DMS 273 (cell line): ENCODE data around the gene BCHE.

Experiments used
- DNase-seq: peaks from one replicate; lab custom pipeline; 2025; ENCODE audit not compliant: unreplicated experiment; lab: John Stamatoyannopoulos, UW

BCHE gene

DNA sequence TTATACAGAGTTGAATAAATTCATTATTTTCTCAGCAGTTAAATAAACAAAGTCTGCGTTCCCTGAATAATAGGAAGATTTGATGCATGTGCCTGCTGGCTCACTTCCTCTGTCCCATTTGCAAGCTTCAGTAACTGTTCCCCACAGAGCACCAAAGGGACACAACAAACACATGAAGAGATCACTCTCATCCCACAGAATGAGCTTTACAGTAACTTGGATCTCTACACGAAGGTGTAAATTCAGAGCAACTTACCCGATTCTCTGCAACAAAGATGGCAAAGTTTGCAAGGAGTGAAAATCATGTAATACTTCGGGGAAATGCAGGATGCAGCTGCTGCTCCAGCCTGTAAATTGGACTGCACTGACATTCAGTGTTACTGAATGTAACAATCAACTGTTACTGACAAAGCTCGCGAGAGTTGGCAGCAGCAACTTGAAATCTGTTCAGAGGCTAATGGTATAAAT lies at the start of gene BCHE:
BCHE (minus strand) TSS at position 366 of the 468 bp plus-strand sequence. CDS start 6,390 bp downstream, outside the sequence.
- peak; percentile 64 for DNase-seq

DNA sequence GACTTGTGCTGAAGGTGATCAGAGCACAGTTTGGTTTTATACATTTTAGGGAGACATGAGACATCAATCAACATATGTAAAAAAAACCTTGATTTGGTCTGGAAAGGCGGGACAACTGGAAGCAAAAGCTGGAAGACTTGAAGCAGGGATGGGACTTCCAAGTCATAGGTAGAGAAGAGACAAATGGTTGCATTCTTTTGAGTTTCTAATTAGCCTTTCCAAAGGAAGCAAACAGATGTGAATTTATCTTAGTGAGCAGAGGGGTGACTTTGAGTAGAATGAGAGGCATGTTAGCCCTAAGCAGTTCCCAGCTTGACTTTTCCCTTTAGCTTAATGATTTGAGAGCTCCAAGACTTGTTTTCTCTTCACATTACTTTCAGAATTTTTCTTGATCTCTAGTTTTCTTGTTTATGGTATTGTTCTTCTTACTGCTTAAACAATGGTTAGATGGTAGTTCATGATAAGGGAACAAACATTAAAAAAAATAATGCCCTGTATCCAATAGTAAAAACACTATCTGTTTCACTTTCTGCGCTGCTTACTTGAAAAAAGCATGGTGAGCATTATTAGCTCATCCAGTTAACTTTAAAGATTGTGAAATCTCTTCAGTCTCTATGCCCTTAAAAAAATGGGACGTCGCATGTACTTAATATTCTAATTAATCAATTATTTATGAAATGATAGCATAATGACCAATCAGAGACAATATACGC lies 48.5 kb upstream of the BCHE start:
- DNase-seq, result no peak

DNA sequence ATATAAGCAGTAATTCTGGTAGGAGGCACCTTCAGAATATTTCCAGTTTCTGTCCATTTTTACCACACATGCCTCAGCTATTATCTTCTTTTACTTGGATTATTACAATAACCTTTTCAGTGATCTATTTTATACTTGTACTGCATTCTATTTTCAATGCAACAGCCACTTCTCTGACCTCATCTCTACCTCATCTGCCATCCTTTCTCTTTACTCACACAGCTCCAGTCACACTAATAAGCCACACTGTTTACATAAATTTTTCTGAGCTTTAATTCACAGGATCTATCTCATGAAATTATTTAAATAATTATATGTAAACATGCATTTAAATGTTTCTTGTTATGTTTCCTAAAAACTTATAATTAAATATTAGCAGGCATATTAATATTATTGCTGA lies 47.3 kb upstream of the BCHE start:
- no peak for DNase-seq

DNA sequence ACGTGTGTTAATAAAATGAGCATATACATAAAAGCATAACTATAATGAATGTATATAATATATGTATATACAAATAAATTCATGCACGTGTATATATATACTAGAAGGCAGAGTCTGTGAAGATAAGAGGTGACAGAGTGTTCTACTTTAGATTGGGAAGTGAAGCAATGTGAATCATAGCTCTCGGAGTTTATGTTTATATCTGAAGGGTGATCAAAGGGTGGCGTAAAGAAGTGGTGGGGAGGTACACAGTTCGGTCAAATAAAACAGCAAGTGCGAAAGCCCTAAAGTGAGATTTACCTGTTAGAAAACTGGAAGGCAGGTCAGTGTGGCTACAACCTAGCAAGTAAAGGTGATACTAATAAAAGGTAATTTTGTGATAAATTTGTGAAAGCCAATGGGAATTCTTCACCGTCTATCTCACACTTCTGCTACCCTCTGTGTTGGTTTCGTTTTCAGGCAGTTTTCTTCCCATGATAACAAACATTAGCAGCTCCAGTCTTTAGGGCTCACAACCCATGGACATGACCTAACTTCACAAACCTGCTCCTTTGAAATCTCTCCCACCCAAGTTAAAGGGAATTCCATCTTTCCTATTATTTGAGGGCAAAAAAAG lies 46.7 kb upstream of the BCHE start:
- DNase-seq, result no peak

DNA sequence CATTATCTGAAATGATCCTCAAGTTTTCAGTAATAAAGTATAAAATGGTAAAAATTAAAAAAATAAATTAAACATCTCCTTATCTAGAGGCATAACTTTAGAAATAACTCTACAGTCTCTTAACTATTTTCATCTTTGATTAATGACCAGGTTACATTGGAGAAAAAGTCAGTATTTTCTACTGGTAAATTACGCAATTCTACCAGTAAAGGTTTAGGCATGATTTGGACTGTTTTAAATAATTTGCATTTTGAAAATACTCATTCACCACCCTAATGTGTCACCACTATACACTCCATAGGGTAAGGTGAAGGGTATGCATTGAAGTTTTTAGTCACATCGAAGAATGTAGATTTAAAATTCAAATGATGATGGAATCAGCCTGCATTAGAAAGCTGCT lies 45.9 kb upstream of the BCHE start:
- DNase-seq, result no peak

DNA sequence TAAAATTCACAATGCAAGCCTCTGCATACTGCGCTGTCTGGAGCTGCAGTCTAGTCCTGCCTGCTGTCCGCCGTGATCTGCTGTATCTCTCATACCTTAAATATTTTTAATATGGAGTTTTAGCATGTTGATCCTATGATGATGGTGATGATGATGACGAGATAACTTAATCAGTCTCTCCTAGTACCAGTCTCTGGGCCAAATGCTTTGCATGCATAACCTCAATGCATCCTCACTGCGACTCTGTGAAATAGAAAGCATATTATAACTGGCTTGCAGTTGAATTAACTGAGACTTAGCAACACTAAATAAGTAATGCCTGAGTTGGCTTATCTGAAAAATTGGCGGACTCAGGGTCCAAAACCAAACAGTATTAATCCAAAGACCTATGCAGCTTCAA lies 38.4 kb upstream of the BCHE start:
- DNase-seq, result no peak

DNA sequence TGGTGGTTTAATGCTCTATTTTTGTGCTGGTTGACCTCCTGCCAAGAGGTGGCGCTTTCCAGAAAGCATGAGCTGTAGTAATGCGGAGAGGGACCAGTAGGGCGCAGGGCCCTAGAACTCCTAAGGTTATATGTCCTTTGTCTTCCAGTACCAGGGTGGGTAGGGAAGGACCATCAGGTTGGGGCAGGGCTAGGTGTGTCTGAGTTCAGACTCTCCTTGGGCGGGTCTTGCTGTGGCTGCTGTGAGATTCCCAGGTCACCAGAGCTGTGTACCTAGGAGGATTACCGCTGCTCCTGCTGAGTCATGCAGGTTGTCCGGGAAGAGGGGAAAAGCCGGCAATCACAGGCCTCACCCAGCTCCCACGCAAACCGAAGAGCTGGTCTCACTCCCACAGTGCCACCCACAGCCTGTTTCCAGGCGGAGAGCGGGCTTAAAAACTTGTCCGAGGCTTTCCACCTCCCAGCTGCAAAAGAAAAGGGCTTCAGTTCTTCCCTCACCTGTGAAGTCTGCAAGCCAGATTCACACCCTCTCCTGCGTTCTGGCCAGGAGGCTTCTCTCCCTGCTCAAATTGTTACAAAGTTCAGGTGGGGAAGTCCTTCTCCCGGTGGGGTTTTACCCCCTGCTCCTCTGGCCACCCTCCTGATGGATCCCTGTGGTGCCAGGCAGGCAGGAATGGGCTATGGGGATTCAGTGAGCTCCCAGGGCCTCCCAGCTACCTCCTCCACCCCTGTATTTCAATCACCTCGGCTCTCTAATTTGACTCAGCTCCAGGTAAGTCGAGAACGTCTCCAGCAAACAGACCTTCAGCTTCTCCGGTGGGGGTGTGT lies 37.7 kb upstream of the BCHE start:
- no peak for DNase-seq

DNA sequence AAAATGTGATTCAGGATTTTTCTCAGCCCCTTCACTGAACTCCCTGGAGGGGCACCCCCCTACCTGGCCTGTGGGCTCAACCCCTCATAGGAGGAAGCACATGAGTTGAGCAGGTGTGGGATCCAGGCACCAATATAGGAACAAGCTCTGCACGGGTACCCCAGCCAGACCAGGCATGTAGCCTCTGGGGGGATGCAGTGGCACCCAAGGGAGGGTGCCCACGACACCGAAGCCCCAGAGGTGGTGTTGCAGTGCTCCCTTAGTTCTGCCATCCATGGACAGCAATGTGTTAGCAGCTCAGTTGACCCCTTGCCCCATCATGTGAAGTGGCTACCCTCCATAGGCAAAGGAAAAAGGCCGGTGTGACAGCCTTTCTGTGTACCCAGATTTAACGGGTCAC lies 30.9 kb upstream of the BCHE start:
- DNase-seq, result no peak

DNA sequence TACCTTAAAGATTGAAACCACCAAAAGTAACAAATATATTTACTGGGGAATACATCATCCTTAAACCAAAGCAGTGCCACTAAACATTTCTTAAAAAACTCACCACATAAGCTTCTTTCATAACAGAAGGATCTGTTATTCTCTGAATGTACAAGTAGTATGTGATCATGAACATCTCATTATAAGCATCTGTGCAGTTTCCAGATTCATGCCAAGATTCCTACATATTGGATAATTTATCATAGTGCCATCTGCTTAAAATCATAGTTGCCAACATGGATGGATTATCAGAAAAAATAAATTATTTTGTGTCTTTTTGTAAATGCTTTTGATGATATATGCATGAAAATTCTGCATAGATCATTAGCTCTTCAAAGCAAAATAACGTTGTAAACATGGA lies 21.8 kb upstream of the BCHE start:
- DNase-seq, result peak; percentile 60

DNA sequence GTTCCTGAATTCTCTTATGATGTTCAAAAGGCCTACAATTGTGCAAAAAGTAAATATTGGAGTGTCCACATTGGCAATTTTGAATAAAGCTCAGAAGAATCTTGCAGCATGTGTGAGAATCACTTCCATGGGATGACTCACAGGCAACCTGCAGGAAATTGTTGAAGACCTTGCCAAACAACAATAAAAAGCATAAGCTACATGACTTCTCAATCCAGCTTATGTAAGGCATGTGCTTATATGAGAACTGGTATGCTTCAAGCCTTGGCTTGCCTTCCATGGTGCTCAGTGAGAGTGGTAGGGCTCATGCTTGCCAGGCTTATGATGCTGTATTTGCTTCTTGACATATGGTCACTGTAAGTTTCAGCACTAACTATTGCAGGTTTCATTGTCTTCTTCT lies 18.4 kb upstream of the BCHE start:
- peak; percentile 22 for DNase-seq

DNA sequence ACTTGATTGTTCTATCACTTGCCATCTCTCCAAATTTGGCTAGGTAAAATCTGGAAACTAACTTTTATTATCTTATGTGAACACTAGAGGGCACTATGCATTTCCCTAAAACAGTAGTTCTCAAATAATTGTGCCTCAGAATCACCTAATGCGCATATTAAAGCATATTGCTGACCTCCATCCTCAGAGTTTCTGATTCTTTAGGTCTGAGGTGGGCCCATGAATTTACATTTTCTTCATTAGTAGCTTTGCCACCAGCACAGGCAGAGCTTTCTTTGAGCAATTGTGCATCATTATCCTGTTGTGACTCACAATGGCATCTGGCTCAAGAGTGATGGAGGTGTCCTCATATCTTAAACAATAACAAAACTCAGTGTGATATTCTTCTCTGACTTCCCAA lies 17.5 kb upstream of the BCHE start:
- DNase-seq, result peak; percentile 65

DNA sequence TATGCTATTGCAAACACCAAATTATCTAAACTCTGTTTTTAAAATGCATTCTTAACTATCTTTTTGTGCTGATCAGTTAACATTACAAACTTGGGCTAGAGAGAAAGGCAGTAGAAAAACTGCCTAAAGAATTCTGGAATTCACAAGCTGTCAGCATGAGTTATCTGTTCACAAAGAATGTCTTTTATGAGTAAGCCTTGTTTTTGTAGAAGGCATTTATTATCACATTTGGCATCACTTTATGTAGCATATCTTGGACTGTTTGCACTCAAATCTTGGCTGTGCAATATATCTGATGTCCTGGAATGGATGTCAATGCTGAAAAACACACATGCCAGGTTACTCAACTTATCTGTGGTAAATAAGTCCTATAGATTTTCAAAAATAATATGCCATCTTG lies 15.5 kb upstream of the BCHE start:
- DNase-seq, result no peak

DNA sequence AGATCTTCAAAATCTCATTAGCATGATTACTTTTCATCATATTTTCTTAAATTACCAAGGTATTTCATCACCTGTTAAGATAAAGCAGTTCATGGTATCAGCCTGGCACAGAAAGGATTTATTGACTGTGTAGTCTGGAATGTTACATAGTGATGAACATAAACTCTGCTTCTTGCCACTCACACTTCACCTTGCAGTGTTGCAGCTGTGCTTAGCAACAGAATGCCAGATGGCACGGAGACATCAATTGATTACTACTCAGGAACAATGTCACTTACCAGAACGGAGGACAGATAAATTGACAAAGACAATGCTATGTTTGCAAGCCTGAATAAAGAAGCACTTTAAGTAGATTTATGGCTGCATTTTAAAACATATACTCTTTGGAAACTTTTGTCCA lies 15.0 kb upstream of the BCHE start:
- DNase-seq, result peak; percentile 14

DNA sequence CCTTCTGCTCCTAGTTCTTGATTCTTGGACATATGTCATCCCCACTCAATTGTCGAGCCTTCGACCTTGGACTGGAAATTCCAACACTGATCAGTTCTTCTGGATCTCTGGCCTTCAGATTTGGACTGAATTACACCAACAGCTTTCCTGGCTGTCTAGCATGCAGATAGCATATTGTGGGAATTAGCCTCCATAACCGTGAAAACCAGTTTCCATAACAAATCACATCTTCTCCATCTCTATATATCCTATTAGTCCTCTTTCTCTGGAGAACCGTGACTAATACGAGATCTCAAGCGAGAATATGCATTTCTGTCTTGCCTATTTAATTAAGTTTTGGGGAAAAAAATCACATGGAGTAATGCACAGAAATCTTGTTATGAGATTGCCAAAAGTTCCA lies 8.8 kb upstream of the BCHE start:
- DNase-seq, result no peak

DNA sequence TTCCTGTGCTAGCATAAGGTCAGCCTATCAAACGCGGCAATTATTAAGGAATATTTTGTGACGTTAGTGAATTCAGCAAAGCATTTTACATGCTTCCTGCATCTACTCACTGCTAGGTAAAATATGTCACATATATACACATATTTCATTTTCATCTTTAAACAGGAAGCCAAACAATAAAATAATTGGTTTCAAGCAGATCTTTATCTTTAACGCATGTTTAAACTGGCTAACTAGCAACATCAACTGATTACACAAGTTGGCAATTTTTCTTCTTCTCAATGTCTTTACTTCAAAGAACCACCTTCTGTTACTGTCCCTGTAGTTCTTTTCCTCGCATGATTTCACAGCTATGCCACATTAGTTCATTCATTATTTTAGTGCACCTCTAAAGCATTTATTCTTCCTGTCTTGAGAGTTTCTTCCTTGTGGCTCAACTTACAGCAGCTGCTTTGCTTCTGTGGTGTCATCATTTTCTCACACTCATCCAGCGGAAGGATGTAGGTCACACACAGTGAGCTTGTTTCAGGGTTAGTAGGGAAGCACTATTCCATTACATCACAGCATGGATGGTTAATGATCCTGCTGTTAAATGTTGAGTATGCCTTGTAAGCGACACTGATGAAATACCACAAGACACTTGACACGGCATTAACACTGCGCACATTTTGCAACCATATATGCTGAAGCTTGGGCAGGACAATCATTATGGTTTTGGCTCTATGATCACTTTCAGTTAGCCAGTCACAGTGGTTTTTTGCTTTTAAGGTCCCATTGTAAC lies 2.3 kb upstream of the BCHE start:
- DNase-seq, result no peak

DNA sequence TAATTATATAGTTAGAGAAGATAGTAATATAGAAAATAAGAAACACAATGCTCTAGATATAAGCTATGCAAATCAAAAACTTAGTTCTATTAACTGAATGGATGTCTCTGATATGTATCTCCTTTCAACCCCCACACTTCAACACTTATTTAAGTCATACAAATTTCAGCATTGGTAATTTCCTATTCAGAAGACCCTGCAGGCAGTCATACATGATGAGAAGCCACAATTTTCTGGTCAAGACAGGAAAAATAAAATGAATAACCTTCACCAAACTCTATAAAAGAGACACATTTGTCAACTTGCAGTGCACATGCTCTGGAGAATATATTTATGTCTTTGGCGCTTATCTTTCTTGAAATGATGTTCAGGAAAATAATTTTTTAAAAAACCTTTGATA lies 578 bp upstream of the BCHE start:
- no peak for DNase-seq

DNA sequence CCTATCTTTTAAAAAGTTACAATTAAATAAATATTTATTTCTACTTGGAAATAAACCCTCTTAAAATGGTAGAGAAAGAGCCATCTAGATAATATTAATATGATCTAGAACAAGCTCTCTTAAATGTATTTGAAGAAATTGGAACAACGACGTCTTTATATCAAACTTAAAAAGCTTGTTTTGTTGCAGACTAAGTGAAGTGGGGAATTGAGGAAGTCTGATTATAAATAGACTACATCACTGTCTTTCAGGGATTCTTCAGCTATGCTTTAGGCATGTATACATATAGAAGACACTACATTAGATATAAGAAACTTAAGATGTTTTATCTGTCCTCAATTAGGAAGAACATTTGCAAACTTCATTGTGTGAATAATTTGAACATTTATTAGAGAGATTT lies 1.8 kb downstream of the BCHE start:
- DNase-seq, result no peak

DNA sequence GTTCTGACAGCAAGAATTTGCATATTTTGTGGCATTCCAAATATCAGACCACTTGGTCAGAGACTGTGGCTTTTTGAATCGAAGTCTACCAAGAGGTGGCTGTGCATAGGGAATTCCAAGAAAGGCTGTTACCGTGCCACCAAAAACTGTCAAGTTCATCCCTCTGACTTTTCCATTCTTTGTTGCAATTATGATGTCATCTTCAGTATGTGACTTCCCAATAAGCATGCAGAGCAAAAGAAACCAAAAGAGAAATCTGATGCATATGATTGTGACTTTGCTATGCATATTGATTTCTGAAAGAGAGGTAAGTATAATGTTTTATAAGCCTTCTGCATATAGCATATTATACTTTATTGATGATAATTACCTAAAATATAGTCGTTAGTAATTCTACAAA lies 6.5 kb downstream of the BCHE start:
- DNase-seq, result no peak

DNA sequence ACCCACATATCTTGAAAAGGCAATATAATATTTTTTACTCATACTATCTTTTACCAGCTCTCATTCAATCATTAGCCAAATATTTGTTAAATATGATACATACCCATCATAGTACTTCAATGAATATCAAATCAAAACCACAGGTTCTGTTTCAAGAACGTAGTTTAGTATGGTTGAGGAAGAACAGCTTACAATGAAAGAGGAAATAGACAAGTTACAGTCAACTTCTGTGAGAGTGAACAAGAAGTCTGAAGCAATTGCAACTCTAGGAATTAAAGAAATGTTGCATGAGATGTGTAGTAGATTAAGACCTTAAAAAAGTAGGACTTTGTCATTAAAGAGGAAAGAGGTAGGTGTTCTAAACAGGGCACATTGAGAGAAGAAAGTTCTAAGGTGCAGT lies 9.3 kb downstream of the BCHE start:
- DNase-seq, result no peak

DNA sequence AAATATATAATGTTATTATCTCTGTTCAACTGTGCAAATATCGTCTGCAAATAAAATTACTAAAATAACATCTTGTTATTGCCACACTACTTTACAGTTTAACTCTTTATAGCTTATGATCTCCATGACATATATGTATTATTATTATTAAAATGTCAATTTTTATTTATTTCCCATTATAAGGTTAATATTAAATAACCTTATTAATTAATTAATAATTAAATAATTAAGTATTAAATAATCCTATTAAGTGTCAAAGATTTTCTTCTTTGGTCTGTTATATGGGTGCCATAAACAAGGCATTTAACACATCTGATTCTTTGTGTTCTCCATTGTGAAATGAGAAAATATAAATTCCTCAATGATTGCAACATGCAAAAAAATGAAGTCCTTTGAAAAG lies 10.0 kb downstream of the BCHE start:
- no peak for DNase-seq

DNA sequence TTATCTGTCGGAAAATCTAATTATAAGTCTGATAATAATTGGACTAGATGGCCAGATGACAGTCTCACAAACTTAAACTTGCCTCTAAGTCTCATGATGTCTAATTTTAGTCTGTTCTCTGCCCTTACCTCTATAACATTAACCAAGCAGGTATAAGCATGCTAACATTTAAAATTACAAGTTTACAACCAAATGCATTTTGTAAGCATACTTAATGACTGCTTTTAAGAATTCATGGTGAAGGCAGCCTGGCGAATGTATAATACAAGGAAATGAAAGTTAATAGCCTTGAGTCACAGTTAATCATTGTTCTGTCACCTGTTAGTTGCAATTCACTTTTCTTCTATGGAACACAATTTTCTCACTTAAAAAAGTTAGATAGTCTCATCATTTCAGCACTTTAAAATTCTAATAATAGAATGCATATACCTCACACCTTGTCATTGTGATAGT lies 16.5 kb downstream of the BCHE start:
- DNase-seq, result no peak
